Measurements from ENCODE around the gene ZFP62. TPM values are rescaled to one million over a fixed set of nuclear protein-coding genes. Genes with fewer than 3 reads are reported as not detected.
A peak's percentile ranks its signal among the peaks of the same experiment; 100 is the strongest.

The ZFP62 gene
- total RNA-seq, 1 donor from 2014 or later: 27.0 TPM

DNA sequence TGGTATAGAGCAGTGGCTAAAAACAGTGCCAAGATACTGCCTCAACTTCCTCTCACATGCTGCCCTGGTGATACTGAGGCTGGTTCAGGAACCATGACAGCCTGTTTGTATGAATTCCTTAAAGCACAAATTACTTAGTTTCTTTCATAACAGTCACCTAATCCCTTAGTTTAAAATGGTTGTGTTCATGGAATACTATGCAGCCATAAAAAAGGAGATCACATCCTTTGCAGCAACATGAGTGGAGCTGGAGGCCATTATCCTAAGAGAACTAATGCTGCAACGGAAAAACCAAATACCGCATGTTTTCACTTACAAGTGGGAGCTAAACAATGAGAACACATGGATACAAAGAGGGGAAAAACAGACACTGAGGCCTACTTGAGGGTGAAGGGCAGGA is 21.8 kb downstream of the ZFP62 start:
- no peak for DNase-seq
- Mint-ChIP-seq H3K4me1 (ENCODE audit: low read depth, unreplicated experiment) (no peaks in the 10 kb centered on the region), H3K36me3 (ENCODE audit: unreplicated experiment) (peaks cover 11% of the 10 kb centered on the region), H3K9me3 (ENCODE audit: unreplicated experiment) (peaks cover 2% of the 10 kb centered on the region), H3K4me3 (ENCODE audit: unreplicated experiment) (no peak overlapping the region), H3K27me3 (ENCODE audit: unreplicated experiment) (no peaks in the 10 kb centered on the region), H3K27ac (ENCODE audit: unreplicated experiment) (no peak overlapping the region)
- TF ChIP-seq, protein P1, sequence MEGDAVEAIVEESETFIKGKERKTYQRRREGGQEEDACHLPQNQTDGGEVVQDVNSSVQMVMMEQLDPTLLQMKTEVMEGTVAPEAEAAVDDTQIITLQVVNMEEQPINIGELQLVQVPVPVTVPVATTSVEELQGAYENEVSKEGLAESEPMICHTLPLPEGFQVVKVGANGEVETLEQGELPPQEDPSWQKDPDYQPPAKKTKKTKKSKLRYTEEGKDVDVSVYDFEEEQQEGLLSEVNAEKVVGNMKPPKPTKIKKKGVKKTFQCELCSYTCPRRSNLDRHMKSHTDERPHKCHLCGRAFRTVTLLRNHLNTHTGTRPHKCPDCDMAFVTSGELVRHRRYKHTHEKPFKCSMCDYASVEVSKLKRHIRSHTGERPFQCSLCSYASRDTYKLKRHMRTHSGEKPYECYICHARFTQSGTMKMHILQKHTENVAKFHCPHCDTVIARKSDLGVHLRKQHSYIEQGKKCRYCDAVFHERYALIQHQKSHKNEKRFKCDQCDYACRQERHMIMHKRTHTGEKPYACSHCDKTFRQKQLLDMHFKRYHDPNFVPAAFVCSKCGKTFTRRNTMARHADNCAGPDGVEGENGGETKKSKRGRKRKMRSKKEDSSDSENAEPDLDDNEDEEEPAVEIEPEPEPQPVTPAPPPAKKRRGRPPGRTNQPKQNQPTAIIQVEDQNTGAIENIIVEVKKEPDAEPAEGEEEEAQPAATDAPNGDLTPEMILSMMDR (IDR thresholded peaks at IDR 0.05; ENCODE audit: partially characterized antibody, unreplicated experiment): no peak

DNA sequence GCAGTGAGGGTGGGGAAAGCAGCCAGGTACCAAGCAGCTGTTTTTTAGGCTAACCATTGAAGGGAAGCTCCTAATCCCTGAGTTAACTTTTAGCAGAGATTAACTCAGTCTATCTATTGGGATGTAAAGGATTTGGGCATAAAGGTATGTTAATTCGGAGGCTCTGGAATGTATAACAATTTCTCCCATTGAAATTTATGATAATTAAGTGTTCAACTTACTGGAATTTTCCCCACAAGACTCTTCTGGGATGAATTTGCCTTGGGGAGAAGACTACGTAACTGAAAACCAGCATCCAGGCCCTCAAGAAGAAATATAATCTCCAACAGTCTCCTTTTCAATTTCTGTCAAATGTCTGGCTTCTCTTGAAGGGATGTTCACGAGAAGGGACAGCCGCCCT is 23.6 kb downstream of the ZFP62 start:
- Mint-ChIP-seq H3K27ac (ENCODE audit: unreplicated experiment) (no peak overlapping the region), H3K36me3 (ENCODE audit: unreplicated experiment) (peaks cover 15% of the 10 kb centered on the region), H3K4me1 (ENCODE audit: low read depth, unreplicated experiment) (no peaks in the 10 kb centered on the region), H3K4me3 (ENCODE audit: unreplicated experiment) (no peak overlapping the region), H3K9me3 (ENCODE audit: unreplicated experiment) (peaks cover 2% of the 10 kb centered on the region), H3K27me3 (ENCODE audit: unreplicated experiment) (no peaks in the 10 kb centered on the region)
- TF ChIP-seq, protein P1 (IDR thresholded peaks at IDR 0.05; ENCODE audit: partially characterized antibody, unreplicated experiment): no peak
- DNase-seq: no peak

DNA sequence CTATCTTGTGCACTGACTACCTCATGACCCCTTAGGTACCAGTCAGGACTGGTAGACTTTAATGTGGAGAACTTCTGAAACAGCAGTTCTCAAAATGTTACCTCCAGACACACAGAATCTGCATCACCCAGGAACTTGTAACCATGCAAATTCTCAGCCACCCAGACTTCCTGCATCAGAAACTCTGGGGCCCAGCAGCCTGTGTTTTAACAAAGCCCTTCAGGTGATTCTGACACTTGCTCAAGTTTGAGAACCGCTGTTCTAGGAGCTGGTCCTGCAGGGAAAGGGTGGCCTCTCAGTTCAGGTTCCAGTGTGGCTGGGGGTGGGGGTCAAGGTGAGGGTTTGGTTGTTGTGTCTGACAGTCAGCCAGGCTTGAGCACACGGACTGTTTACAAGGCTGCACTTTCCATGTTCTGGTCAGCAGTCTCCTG is 28.4 kb downstream of the ZFP62 start:
- peaks cover 20% of the 10 kb centered on the region for H3K36me3 Mint-ChIP-seq (ENCODE audit: unreplicated experiment)
- TF ChIP-seq, protein P1 (IDR thresholded peaks at IDR 0.05; ENCODE audit: partially characterized antibody, unreplicated experiment): no peak
- H3K4me3 Mint-ChIP-seq (ENCODE audit: unreplicated experiment): peak overlapping the region; percentile 99

DNA sequence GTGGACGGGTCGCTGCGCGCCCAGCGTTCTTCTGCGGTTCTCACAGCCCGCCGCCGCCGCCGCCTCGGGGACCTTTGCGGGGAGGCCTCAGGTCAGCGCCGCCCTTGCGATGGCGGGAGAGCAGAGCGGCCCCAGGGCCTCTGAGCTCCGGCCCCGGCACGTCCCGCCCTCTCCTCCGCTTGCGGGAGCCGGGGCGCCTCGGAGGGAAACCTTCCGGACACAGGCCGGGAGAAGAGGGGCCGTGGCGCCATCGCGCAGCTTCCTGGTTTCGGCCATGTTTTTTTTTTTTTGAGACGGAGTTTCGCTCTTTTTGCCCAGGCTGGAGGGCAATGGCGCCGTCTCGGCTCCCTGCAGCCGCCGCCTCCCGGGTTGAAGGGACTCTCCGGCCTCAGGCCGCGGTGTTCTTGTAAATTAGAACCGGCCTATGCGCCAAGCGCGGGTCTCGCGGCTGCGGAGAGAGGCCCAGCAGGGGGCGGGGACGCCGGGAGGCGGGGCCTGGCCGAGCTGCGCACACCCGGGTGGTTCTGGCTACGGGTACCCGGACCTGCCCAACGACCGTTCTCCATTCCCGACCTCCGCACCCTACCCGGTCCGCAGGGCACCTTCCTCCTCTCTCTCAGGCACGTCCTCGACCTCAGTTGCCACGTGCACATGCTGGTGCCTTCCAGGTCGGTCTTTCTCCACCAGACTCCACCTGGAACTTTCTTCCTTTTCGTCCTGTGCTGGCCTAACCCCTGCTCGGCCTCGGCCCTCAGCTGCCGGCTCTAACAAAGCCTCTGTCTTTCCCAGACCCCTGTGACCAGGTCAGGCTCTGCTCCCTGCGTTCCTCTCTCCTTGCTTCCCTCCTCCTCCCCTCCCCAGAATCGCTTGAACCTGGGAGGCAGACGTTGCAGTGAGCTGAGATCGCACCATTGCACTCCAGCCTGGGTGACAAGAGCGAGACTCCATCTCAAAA is 29.7 kb downstream of the ZFP62 start:
- Mint-ChIP-seq H3K27me3 (ENCODE audit: unreplicated experiment) (peaks cover 10% of the 10 kb centered on the region), H3K27ac (ENCODE audit: unreplicated experiment) (peak overlapping the region; percentile 100), H3K4me1 (ENCODE audit: low read depth, unreplicated experiment) (peaks cover 5% of the 10 kb centered on the region), H3K36me3 (ENCODE audit: unreplicated experiment) (peaks cover 22% of the 10 kb centered on the region), H3K9me3 (ENCODE audit: unreplicated experiment) (peaks cover 20% of the 10 kb centered on the region), H3K4me3 (ENCODE audit: unreplicated experiment) (peak overlapping the region; percentile 99)
- DNase-seq: peak; percentile 85
- TF ChIP-seq, protein P1 (IDR thresholded peaks at IDR 0.05; ENCODE audit: partially characterized antibody, unreplicated experiment): no peak

More for the DNA sequence above, 28.4 kb downstream of the ZFP62 start:
- Mint-ChIP-seq H3K27me3 (ENCODE audit: unreplicated experiment) (peaks cover 10% of the 10 kb centered on the region), H3K27ac (ENCODE audit: unreplicated experiment) (no peak overlapping the region), H3K9me3 (ENCODE audit: unreplicated experiment) (peaks cover 20% of the 10 kb centered on the region), H3K4me1 (ENCODE audit: low read depth, unreplicated experiment) (peaks cover 5% of the 10 kb centered on the region)
- DNase-seq: no peak

Measured in glutamatergic neuron (in vitro differentiated cells).